PC-9 (cell line): ENCODE measurements around the gene TRIM38.

ENCODE experiments used
- EZH2 ChIP-seq: fragments of 200-600 bp; sonication (generic); IDR thresholded peaks from 2 replicates; pipeline ENCODE4 v1.8.0; 2017; ENCODE audit warnings: antibody characterized with exemption, low read depth
- TF ChIP-seq, protein P1 (sequence below): fragments of 200-600 bp; sonication (generic); conservative IDR thresholded peaks from 2 replicates; pipeline ENCODE4 v1.6.1; 2017; ENCODE audit warnings: mixed run types, antibody characterized with exemption, mild to moderate bottlenecking, moderate library complexity

DNA sequence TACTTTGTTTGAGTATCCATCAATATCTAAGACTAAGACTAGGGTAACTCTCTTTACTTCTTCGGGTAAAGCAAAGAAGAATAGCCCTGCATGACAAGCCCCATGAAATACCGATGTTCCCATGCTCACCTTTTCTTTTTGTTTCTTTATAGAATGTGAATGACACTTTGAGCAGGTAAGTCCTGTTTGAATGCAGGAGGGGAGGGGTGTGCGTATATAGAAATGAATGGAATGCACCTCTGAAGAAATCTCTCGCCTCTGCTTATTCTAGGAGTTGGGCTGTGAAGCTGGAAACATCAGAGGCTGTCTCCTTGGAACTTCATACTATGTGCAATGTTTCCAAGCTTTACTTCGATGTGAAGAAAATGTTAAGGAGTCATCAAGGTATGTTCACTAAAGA, 10.3 kb downstream of the TRIM38 start:
- TF ChIP-seq, protein P1, sequence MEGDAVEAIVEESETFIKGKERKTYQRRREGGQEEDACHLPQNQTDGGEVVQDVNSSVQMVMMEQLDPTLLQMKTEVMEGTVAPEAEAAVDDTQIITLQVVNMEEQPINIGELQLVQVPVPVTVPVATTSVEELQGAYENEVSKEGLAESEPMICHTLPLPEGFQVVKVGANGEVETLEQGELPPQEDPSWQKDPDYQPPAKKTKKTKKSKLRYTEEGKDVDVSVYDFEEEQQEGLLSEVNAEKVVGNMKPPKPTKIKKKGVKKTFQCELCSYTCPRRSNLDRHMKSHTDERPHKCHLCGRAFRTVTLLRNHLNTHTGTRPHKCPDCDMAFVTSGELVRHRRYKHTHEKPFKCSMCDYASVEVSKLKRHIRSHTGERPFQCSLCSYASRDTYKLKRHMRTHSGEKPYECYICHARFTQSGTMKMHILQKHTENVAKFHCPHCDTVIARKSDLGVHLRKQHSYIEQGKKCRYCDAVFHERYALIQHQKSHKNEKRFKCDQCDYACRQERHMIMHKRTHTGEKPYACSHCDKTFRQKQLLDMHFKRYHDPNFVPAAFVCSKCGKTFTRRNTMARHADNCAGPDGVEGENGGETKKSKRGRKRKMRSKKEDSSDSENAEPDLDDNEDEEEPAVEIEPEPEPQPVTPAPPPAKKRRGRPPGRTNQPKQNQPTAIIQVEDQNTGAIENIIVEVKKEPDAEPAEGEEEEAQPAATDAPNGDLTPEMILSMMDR = no peak
- TF ChIP-seq EZH2 = no peak
